Epithelial cell of proximal tubule (primary cell): ENCODE data around the gene CCNA1. TPM values are rescaled to one million over a fixed set of nuclear protein-coding genes. Genes with fewer than 3 reads are reported as not detected.

ENCODE experiments used
- DNase-seq: peaks from one replicate; pipeline ENCODE4 v3.0.0-alpha.2; 2011; ENCODE audit warnings: low read depth
- H3K4me3 ChIP-seq: 2 replicates; pipeline ENCODE4 v1.5.1; 2011; ENCODE audit warnings: low read depth, mild to moderate bottlenecking, low read length
- CTCF ChIP-seq: conservative IDR thresholded peaks from 2 replicates; pipeline ENCODE4 v1.5.1; 2012; ENCODE audit warnings: low read depth, mild to moderate bottlenecking, low read length
- total RNA-seq: library from RNA; depleted of rRNA; stranded (reverse); fragments of >200 nt; gene quantifications from 2 replicates; pipeline ENCODE4 v1.2.3, GENCODE V29; 2015

Gene CCNA1
- total RNA-seq, 1 donor from 2014 or later, result 0.81 TPM

- H3K4me3 ChIP-seq, result no peak overlapping the region
- DNase-seq, result no peak
- TF ChIP-seq CTCF, result no peak
Measured at GRCh38 chr13:36417331-36417730, 15.0 kb upstream of the CCNA1 start.

- H3K4me3 ChIP-seq, result peak overlapping the region; percentile 17
- no peak for TF ChIP-seq CTCF
- DNase-seq, result no peak
Measured at GRCh38 chr13:36418022-36418805, 14.1 kb upstream of the CCNA1 start.

GRCh38 chr13:36420437-36420891 is 11.8 kb upstream of the CCNA1 start:
- no peak for DNase-seq
- H3K4me3 ChIP-seq, result no peak overlapping the region
- peak; percentile 93 for TF ChIP-seq CTCF

DNA sequence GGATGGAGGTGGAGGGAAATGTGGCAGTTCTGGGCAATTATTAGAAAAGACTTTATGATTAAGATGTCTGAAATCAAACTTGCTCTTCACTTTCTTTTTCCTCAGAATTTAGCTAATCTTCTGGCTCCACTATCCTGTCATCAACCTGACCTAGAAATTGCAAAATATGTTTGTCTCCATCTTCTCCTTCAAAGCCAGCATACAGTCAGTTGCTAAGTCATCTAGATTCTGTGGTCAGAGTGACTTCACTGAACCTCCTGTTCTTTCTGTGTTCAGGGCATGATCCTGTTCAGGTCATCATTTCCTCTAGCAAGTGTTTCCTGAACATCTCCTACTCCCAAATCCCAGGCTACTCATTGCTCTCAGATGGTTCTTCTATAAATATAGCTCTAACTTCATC is 10.8 kb upstream of the CCNA1 start:
- no peak for TF ChIP-seq CTCF
- H3K4me3 ChIP-seq, result no peak overlapping the region
- DNase-seq, result no peak

GRCh38 chr13:36428086-36428485 is 4.2 kb upstream of the CCNA1 start:
- no peak for TF ChIP-seq CTCF
- DNase-seq, result peak; percentile 53
- no peak overlapping the region for H3K4me3 ChIP-seq

- TF ChIP-seq CTCF, result no peak
- DNase-seq, result no peak
- H3K4me3 ChIP-seq, result peak overlapping the region; percentile 71
Measured at GRCh38 chr13:36430247-36431203, 1.8 kb upstream of the CCNA1 start.
